Keratinocyte (primary cell): Measurements from ENCODE around the gene RHEX. TPM values are rescaled to one million over a fixed set of nuclear protein-coding genes. Genes with fewer than 3 reads are reported as not detected.

Experiments
- DNase-seq: peaks from one replicate; pipeline ENCODE4 v3.0.0-alpha.2; 2011; ENCODE audit warnings: low read depth, missing footprints, low spot score
- FAIRE-seq: peaks from 2 replicates; lab custom pipeline; 2011; peaks lifted over from hg19 to GRCh38; lab: Jason Lieb, UNC
- H2AFZ ChIP-seq: 2 replicates; pipeline ENCODE4 v1.6.0; 2012; ENCODE audit warnings: low read length, control low read depth, inconsistent platforms; ENCODE audit not compliant: control insufficient read depth
- H3K27ac ChIP-seq: 2 replicates; pipeline ENCODE4 v1.5.1; 2011; ENCODE audit warnings: low read length; ENCODE audit not compliant: control insufficient read depth, insufficient read depth
- H3K27me3 ChIP-seq: 3 replicates; pipeline ENCODE4 v1.6.0; 2011; ENCODE audit warnings: low read length; ENCODE audit not compliant: control insufficient read depth, insufficient read depth; ENCODE audit errors: extremely low read depth
- H3K36me3 ChIP-seq, 2 experiments: 2 replicates in 1 of 2; 3 replicates in 1 of 2; pipeline ENCODE4 v1.5.1; 2011; ENCODE audit warnings: low read length in 2 of 2, mild to moderate bottlenecking in 1 of 2; ENCODE audit not compliant: control insufficient read depth in 2 of 2, insufficient read depth in 2 of 2; ENCODE audit errors: extremely low read depth in 1 of 2
- H3K4me1 ChIP-seq: 3 replicates; pipeline ENCODE4 v1.5.1; 2011; ENCODE audit warnings: low read length; ENCODE audit not compliant: control insufficient read depth, insufficient read depth; ENCODE audit errors: extremely low read depth
- H3K4me2 ChIP-seq: 3 replicates; pipeline ENCODE4 v1.6.0; 2011; ENCODE audit warnings: low read depth, low read length; ENCODE audit not compliant: control insufficient read depth, insufficient read depth; ENCODE audit errors: extremely low read depth
- H3K4me3 ChIP-seq, 3 experiments: fragments of 200-600 bp in 1 of 3; sonication (generic) in 1 of 3; 2 replicates in 2 of 3; 3 replicates in 1 of 3; pipeline ENCODE4 v1.5.1; 2011 to 2016; ENCODE audit warnings: low read length in 3 of 3, mild to moderate bottlenecking in 3 of 3, control low read depth in 2 of 3, inconsistent platforms in 1 of 3, low read depth in 1 of 3, mixed read lengths in 1 of 3, mixed run types in 1 of 3, moderate library complexity in 1 of 3; ENCODE audit not compliant: control insufficient read depth in 2 of 3, insufficient read depth in 2 of 3; ENCODE audit errors: extremely low read depth in 1 of 3
- H3K79me2 ChIP-seq: 2 replicates; pipeline ENCODE4 v1.6.0; 2012; ENCODE audit warnings: low read length; ENCODE audit not compliant: control insufficient read depth, insufficient read depth
- H3K9ac ChIP-seq: 3 replicates; pipeline ENCODE4 v1.6.0; 2011; ENCODE audit warnings: low read length; ENCODE audit not compliant: control insufficient read depth, insufficient read depth; ENCODE audit errors: extremely low read depth
- H3K9me1 ChIP-seq: 3 replicates; pipeline ENCODE4 v1.6.0; 2011; ENCODE audit warnings: low read length; ENCODE audit not compliant: control insufficient read depth, insufficient read depth; ENCODE audit errors: extremely low read depth
- H3K9me3 ChIP-seq: 2 replicates; pipeline ENCODE4 v1.5.1; 2012; ENCODE audit warnings: low read depth, low read length; ENCODE audit not compliant: control insufficient read depth
- H4K20me1 ChIP-seq: 3 replicates; pipeline ENCODE4 v1.6.0; 2011; ENCODE audit warnings: low read length; ENCODE audit not compliant: control insufficient read depth, insufficient read depth; ENCODE audit errors: extremely low read depth
- CTCF ChIP-seq, 3 experiments: IDR thresholded peaks in 1 of 3; conservative IDR thresholded peaks in 1 of 3; optimal IDR thresholded peaks in 1 of 3; 2 replicates in 2 of 3; 3 replicates in 1 of 3; pipeline versions ENCODE3 to v1.5.1; 2011; ENCODE audit warnings: low read length in 3 of 3, mild to moderate bottlenecking in 3 of 3, moderate library complexity in 2 of 3, control low read depth in 1 of 3, inconsistent platforms in 1 of 3; ENCODE audit not compliant: insufficient read depth in 2 of 3; ENCODE audit errors: extremely low read depth in 1 of 3
- EZH2 ChIP-seq: IDR thresholded peaks from one replicate; pipeline ENCODE4 v1.6.1; 2012; ENCODE audit warnings: inconsistent platforms, mild to moderate bottlenecking, low read length, moderate library complexity
- dilution Hi-C: fragments of 300-500 bp; cut with MboI; formaldehyde crosslinking; loops from one replicate; pipeline ENCODE4 v1.7.0; 2020; ENCODE audit warnings: low sequenced_read_pairs; ENCODE audit not compliant: extremely low pct_ligation_motif_present
- polyA plus RNA-seq, 5 experiments: library from polyadenylated mRNA; depleted of rRNA in 3 of 5; stranded (reverse) in 3 of 5; stranded (forward) in 1 of 5; unstranded in 1 of 5; fragments of >200 nt; gene quantifications; 1 replicate in 1 of 5; 2 replicates in 3 of 5; 3 replicates in 1 of 5; pipeline versions ENCODE4 v1.2.1 to v1.2.3, GENCODE V29; 2011 to 2012; ENCODE audit warnings: missing spikeins in 2 of 5, low read depth in 1 of 5, low replicate concordance in 1 of 5

RHEX gene
- polyA plus RNA-seq, 1 donor (not counting 4 experiments of a cell fraction or from before 2014, with no cell fraction given), result not detected

GRCh38 chr1:206049293-206049692 is 3.7 kb upstream of the RHEX start:
- no peak for FAIRE-seq
- dilution Hi-C loops, result no loop called here
- no peak for DNase-seq
- no peaks in the 10 kb centered on the region for H3K27me3 ChIP-seq
- H3K36me3 ChIP-seq, result no peaks in the 10 kb centered on the region
- H3K4me1 ChIP-seq, result peaks cover 7% of the 10 kb centered on the region
- H4K20me1 ChIP-seq, result no peaks in the 10 kb centered on the region
- H3K9me1 ChIP-seq, result no peaks in the 10 kb centered on the region
- H3K4me2 ChIP-seq, result no peak overlapping the region
- no peaks in the 10 kb centered on the region for H3K9me3 ChIP-seq
- no peak overlapping the region for H3K4me3 ChIP-seq
- H3K79me2 ChIP-seq, result no peaks in the 10 kb centered on the region
- no peak overlapping the region for H3K27ac ChIP-seq
- H3K9ac ChIP-seq, result no peak overlapping the region
- no peak for TF ChIP-seq CTCF (optimal IDR thresholded peaks at IDR 0.05 in 1 of 3, IDR thresholded peaks at IDR 0.05 in 1 of 3, conservative IDR thresholded peaks at IDR 0.05 in 1 of 3; ENCODE audit: extremely low read depth in 1 of 3, insufficient read depth in 2 of 3, low read length in 3 of 3)
- TF ChIP-seq EZH2, result no peak
- H2AFZ ChIP-seq, result no peak overlapping the region

- no peak overlapping the region for H3K27ac ChIP-seq
- no peak overlapping the region for H3K9ac ChIP-seq
- dilution Hi-C loops, result no loop called here
- no peaks in the 10 kb centered on the region for H3K27me3 ChIP-seq
- H2AFZ ChIP-seq, result no peak overlapping the region
- no peak overlapping the region for H3K4me3 ChIP-seq
- TF ChIP-seq EZH2 (no peak), CTCF (optimal IDR thresholded peaks at IDR 0.05 in 1 of 3, IDR thresholded peaks at IDR 0.05 in 1 of 3, conservative IDR thresholded peaks at IDR 0.05 in 1 of 3; ENCODE audit: extremely low read depth in 1 of 3, insufficient read depth in 2 of 3, low read length in 3 of 3) (no peak)
- no peak for DNase-seq
- H3K36me3 ChIP-seq, result no peaks in the 10 kb centered on the region
- no peaks in the 10 kb centered on the region for H4K20me1 ChIP-seq
- no peak overlapping the region for H3K4me2 ChIP-seq
- FAIRE-seq, result no peak
- peaks cover 7% of the 10 kb centered on the region for H3K4me1 ChIP-seq
- no peaks in the 10 kb centered on the region for H3K79me2 ChIP-seq
- no peaks in the 10 kb centered on the region for H3K9me3 ChIP-seq
- no peaks in the 10 kb centered on the region for H3K9me1 ChIP-seq
Measured at GRCh38 chr1:206049919-206050600, 2.9 kb upstream of the RHEX start.
